ENCODE data around the gene IHH. TPM values are rescaled to one million over a fixed set of nuclear protein-coding genes. Genes with fewer than 3 reads are reported as not detected.

Gene IHH
- total and polyA plus RNA-seq, 9 of the 15 experiments (the other 6 are each of a cell fraction or from before 2014, with no cell fraction given): 0.07 TPM; not detected in 8

DNA sequence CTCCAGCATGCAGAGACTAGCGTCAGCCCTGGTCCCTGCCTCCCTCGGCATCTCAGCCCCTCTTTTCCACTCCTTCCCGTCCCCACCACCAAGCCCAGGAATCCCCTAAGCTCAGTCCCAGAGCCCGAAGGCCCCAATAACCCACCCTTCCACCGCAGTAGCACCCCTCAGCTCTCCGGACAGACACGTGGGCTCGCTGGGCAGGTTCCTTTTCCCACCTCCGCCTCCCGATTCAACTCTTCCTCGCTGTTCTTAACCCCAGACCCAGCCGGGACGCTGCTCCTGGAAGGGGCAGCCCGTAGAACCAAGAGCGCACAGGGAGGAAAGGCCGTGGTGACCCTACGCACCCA lies 1.4 kb downstream of the IHH start:
- Histone ChIP-seq H3K27ac (ENCODE audit: extremely low read depth, low read depth, low read length) (no peak overlapping the region), H3K36me3 (ENCODE audit: control insufficient read depth, insufficient read depth, low read length) (no peaks in the 10 kb centered on the region), H3K4me2 (ENCODE audit: insufficient read depth, low read length) (no peak overlapping the region), H2AFZ (ENCODE audit: low read depth, low read length) (no peak overlapping the region), H3K4me1 (replicated peaks in 1 of 2; ENCODE audit: control insufficient read depth in 2 of 2, insufficient read depth in 2 of 2, low read length in 2 of 2) (peaks cover 0 to 25% of the 10 kb centered on the region in 2 experiments; a peak in 2 of 5 replicates), H4K20me1 (replicated peaks; ENCODE audit: control insufficient read depth, insufficient read depth, low read length) (0 out of 2 replicates have a peak, but pooled peaks cover 6% of the 10 kb centered on the region), H3K4me3 (no peak overlapping the region), H3K9me3 (replicated peaks; ENCODE audit: control insufficient read depth, insufficient read depth, low read depth, low read length) (no peaks in the 10 kb centered on the region), H3K27me3 (ENCODE audit: control insufficient read depth in 2 of 2, insufficient read depth in 2 of 2, low read length in 2 of 2) (peaks cover 14 to 57% of the 10 kb centered on the region in 2 experiments; a peak in 4 of 5 replicates), H3K79me2 (ENCODE audit: control insufficient read depth, insufficient read depth, low read length) (no peaks in the 10 kb centered on the region), H3K9ac (ENCODE audit: insufficient read depth in 1 of 2, low read depth in 2 of 2, low read length in 2 of 2) (no peak overlapping the region), H3K9me1 (ENCODE audit: control insufficient read depth, insufficient read depth, low read length) (no peaks in the 10 kb centered on the region)
- in situ Hi-C loops (cut with MboI): loop anchor here (5.0 kb wide), 1 partner anchor 98 kb away; no protein-coding TSS in a partner anchor
- no TSS peak for BruUV-seq (replicated peaks)
- ATAC-seq (no peak), DNase-seq (ENCODE audit: extremely low read depth in 1 of 4, low spot score in 3 of 4) (no peak), FAIRE-seq (no peak)
- TF ChIP-seq ZNF23 (CRISPR knock-in tag; IDR thresholded peaks at IDR 0.05) (no peak), HIVEP1 (CRISPR knock-in tag; IDR thresholded peaks at IDR 0.05) (no peak), MBD2 (IDR thresholded peaks at IDR 0.05; ENCODE audit: borderline replicate concordance, low read depth) (no peak), ZKSCAN1 (IDR thresholded peaks at IDR 0.05; ENCODE audit: low read depth, low read length) (no peak), SNRNP70 (optimal IDR thresholded peaks at IDR 0.05; ENCODE audit: low read depth, low read length) (no peak), RFX1 (IDR thresholded peaks at IDR 0.05) (no peak), CBFB (CRISPR knock-in tag; IDR thresholded peaks at IDR 0.05) (no peak), ETS2 (tag; IDR thresholded peaks at IDR 0.05; ENCODE audit: borderline replicate concordance, poor library complexity, severe bottlenecking) (no peak), ZNF277 (CRISPR knock-in tag; IDR thresholded peaks at IDR 0.05; ENCODE audit: borderline replicate concordance) (no peak), BMI1 (IDR thresholded peaks at IDR 0.05; ENCODE audit: low read length) (no peak), ZNF263 (CRISPR knock-in tag; IDR thresholded peaks at IDR 0.05; ENCODE audit: borderline replicate concordance) (no peak), SMC3 (conservative IDR thresholded peaks at IDR 0.05; ENCODE audit: insufficient read depth, low read depth, low read length) (no peak), RBM15 (IDR thresholded peaks at IDR 0.05; ENCODE audit: insufficient read depth, low read length) (no peak), IFI16 (CRISPR knock-in tag; IDR thresholded peaks at IDR 0.05) (no peak), NFE2L1 (tag; IDR thresholded peaks at IDR 0.05; ENCODE audit: borderline replicate concordance, low read depth) (no peak), BRF2 (IDR thresholded peaks at IDR 0.05; ENCODE audit: borderline replicate concordance, insufficient read depth, insufficient read length) (no peak), KLF13 (tag; IDR thresholded peaks at IDR 0.05; ENCODE audit: borderline replicate concordance, low read depth) (no peak), DMBX1 (CRISPR knock-in tag; IDR thresholded peaks at IDR 0.05; ENCODE audit: borderline replicate concordance) (no peak)
- TF ChIP-seq, protein P1, sequence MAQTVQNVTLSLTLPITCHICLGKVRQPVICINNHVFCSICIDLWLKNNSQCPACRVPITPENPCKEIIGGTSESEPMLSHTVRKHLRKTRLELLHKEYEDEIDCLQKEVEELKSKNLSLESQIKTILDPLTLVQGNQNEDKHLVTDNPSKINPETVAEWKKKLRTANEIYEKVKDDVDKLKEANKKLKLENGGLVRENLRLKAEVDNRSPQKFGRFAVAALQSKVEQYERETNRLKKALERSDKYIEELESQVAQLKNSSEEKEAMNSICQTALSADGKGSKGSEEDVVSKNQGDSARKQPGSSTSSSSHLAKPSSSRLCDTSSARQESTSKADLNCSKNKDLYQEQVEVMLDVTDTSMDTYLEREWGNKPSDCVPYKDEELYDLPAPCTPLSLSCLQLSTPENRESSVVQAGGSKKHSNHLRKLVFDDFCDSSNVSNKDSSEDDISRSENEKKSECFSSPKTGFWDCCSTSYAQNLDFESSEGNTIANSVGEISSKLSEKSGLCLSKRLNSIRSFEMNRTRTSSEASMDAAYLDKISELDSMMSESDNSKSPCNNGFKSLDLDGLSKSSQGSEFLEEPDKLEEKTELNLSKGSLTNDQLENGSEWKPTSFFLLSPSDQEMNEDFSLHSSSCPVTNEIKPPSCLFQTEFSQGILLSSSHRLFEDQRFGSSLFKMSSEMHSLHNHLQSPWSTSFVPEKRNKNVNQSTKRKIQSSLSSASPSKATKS (CRISPR knock-in tag; IDR thresholded peaks at IDR 0.05): no peak
- 26% methylated on average over 3 of the region's 17 CpGs for WGBS (ENCODE audit: insufficient coverage, low coverage, missing lambda C conversion rate)
- POLR2A ChIA-PET: interaction anchor here (0.8 kb wide), 1 partner anchor 52 kb away, joined by 3 read pairs; no protein-coding TSS in a partner anchor
- CTCF ChIA-PET (ENCODE audit: low intra/inter-chr PET ratio): interaction anchor here (0.6 to 2.3 kb wide), 2 partner anchors 59 to 95 kb away, joined by 3 to 17 read pairs; no protein-coding TSS in a partner anchor
- intact Hi-C loops (cut with micrococcal nuclease): loop anchor here (5.0 kb wide), 1 partner anchor 67 kb away; the partner anchor contains the start of gene CRYBA2
